Kidney epithelial cell (primary cell): ENCODE measurements around the gene RGS7BP. TPM values are rescaled to one million over a fixed set of nuclear protein-coding genes. Genes with fewer than 3 reads are reported as not detected.

Experiments
- DNase-seq: peaks from one replicate; pipeline ENCODE4 v3.0.0-alpha.2; 2010; ENCODE audit warnings: low read depth
- H3K27me3 ChIP-seq: 2 replicates; pipeline ENCODE4 v1.6.0; 2011; ENCODE audit warnings: low read length; ENCODE audit not compliant: control insufficient read depth, insufficient read depth
- H3K36me3 ChIP-seq: 2 replicates; pipeline ENCODE4 v1.5.1; 2011; ENCODE audit warnings: low read length; ENCODE audit not compliant: control insufficient read depth, insufficient read depth
- H3K4me3 ChIP-seq: 2 replicates; pipeline ENCODE4 v1.5.1; 2011; ENCODE audit warnings: low read depth, mild to moderate bottlenecking, control low read depth, low read length
- total RNA-seq: library from RNA; depleted of rRNA; stranded (reverse); fragments of >200 nt; gene quantifications from 2 replicates; pipeline ENCODE4 v1.2.3, GENCODE V29; 2015
- TF ChIP-seq, protein P1 (sequence below): IDR thresholded peaks from 2 replicates; pipeline ENCODE4 v1.5.1; 2011; ENCODE audit warnings: mild to moderate bottlenecking, moderate library complexity, low read length, control low read depth, inconsistent platforms; ENCODE audit not compliant: insufficient read depth, poor library complexity, severe bottlenecking

The RGS7BP gene
- total RNA-seq, 1 donor from 2014 or later, result not detected

GRCh38 chr5:64622991-64623390 is 117.2 kb downstream of the RGS7BP start:
- Histone ChIP-seq H3K36me3 (no peaks in the 10 kb centered on the region), H3K4me3 (no peak overlapping the region), H3K27me3 (no peaks in the 10 kb centered on the region)
- TF ChIP-seq, protein P1, sequence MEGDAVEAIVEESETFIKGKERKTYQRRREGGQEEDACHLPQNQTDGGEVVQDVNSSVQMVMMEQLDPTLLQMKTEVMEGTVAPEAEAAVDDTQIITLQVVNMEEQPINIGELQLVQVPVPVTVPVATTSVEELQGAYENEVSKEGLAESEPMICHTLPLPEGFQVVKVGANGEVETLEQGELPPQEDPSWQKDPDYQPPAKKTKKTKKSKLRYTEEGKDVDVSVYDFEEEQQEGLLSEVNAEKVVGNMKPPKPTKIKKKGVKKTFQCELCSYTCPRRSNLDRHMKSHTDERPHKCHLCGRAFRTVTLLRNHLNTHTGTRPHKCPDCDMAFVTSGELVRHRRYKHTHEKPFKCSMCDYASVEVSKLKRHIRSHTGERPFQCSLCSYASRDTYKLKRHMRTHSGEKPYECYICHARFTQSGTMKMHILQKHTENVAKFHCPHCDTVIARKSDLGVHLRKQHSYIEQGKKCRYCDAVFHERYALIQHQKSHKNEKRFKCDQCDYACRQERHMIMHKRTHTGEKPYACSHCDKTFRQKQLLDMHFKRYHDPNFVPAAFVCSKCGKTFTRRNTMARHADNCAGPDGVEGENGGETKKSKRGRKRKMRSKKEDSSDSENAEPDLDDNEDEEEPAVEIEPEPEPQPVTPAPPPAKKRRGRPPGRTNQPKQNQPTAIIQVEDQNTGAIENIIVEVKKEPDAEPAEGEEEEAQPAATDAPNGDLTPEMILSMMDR, result no peak
- no peak for DNase-seq

- Histone ChIP-seq H3K36me3 (no peaks in the 10 kb centered on the region), H3K27me3 (no peaks in the 10 kb centered on the region), H3K4me3 (no peak overlapping the region)
- TF ChIP-seq, protein P1, result no peak
- DNase-seq, result no peak
Observed at GRCh38 chr5:64625678-64626077, 119.9 kb downstream of the RGS7BP start.

DNA sequence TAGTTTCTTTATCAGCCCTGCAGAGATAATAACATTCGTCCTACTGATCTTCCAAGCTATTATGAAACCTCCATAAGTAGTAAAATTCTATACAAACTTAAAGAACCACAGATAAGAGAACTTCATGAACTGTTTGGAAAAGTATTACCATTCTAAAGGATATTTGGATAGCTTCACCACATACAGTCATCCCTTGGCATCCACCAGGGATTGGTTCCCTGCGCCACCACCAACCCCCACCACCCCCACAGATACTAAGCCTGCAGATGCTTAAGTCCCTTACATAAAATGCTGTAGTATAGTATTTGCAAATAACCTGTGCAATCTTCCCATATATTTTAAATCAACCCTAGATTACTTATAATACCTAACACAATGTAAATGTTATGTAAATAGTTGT is 123.1 kb downstream of the RGS7BP start:
- no peak for DNase-seq
- TF ChIP-seq, protein P1, result no peak
- Histone ChIP-seq H3K36me3 (no peaks in the 10 kb centered on the region), H3K4me3 (no peak overlapping the region), H3K27me3 (no peaks in the 10 kb centered on the region)

GRCh38 chr5:64629841-64630240 is 124.0 kb downstream of the RGS7BP start:
- no peak for DNase-seq
- TF ChIP-seq, protein P1, result no peak
- Histone ChIP-seq H3K27me3 (no peaks in the 10 kb centered on the region), H3K36me3 (no peaks in the 10 kb centered on the region), H3K4me3 (no peak overlapping the region)

DNA sequence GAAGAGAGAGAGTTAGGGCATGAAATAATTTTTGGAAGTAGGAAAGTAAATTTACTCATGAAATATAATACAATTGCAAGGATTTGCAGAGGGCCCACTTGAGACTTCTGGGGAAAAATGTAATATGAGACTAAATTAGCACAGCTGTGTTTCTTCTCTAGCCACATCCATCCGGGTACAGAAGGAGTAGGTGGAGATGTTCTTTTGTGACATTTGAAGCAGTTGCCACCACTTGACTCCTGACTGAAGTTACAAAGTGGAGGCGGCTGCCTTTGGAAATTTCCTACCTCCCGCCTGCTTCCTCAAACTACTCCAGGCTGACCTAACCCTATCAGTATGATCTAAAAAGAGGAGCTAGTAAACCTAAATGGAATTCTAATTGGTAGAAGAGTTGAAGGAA is 126.4 kb downstream of the RGS7BP start:
- H3K36me3 ChIP-seq, result no peaks in the 10 kb centered on the region
- DNase-seq, result no peak
- H3K4me3 ChIP-seq, result no peak overlapping the region
- peaks cover 4% of the 10 kb centered on the region for H3K27me3 ChIP-seq
- TF ChIP-seq, protein P1, result no peak

- TF ChIP-seq, protein P1, result peak; percentile 56
- Histone ChIP-seq H3K36me3 (no peaks in the 10 kb centered on the region), H3K27me3 (peaks cover 5% of the 10 kb centered on the region), H3K4me3 (no peak overlapping the region)
- DNase-seq, result no peak
Observed at GRCh38 chr5:64634997-64635686, 129.3 kb downstream of the RGS7BP start.
